Colon (tissue), 2 donors: ENCODE measurements around the gene ABCC1.

Experiments used
- FAIRE-seq: peaks from 2 replicates; lab custom pipeline; 2012; peaks lifted over from hg19 to GRCh38; lab: Jason Lieb, UNC
- donor health status: control.
- donor health status: control.

The ABCC1 gene

GRCh38 chr16:15993946-15994665 lies 44.7 kb downstream of the ABCC1 start:
- FAIRE-seq = no peak

- no peak for FAIRE-seq
Observed at GRCh38 chr16:15996432-15997109, 47.2 kb downstream of the ABCC1 start.

- no peak for FAIRE-seq
Observed at GRCh38 chr16:16000685-16001084, 51.3 kb downstream of the ABCC1 start.

- no peak for FAIRE-seq
Observed at GRCh38 chr16:16001596-16002255, 52.3 kb downstream of the ABCC1 start.

GRCh38 chr16:16003719-16004313 lies 54.4 kb downstream of the ABCC1 start:
- FAIRE-seq = no peak

GRCh38 chr16:16004314-16004749 lies 54.9 kb downstream of the ABCC1 start:
- no peak for FAIRE-seq

GRCh38 chr16:16005721-16006120 lies 56.3 kb downstream of the ABCC1 start:
- FAIRE-seq = no peak

- no peak for FAIRE-seq
Observed at GRCh38 chr16:16006650-16007049, 57.2 kb downstream of the ABCC1 start.

- FAIRE-seq = no peak
Observed at GRCh38 chr16:16007743-16008111, 58.3 kb downstream of the ABCC1 start.

- no peak for FAIRE-seq
Observed at GRCh38 chr16:16008666-16009065, 59.2 kb downstream of the ABCC1 start.

GRCh38 chr16:16009401-16009800 lies 60.0 kb downstream of the ABCC1 start:
- FAIRE-seq = no peak

- FAIRE-seq = no peak
Observed at GRCh38 chr16:16010194-16010593, 60.8 kb downstream of the ABCC1 start.

- FAIRE-seq = no peak
Observed at GRCh38 chr16:16012144-16012543, 62.7 kb downstream of the ABCC1 start.

- FAIRE-seq = no peak
Observed at GRCh38 chr16:16013812-16014211, 64.4 kb downstream of the ABCC1 start.

GRCh38 chr16:16014329-16015224 lies 65.2 kb downstream of the ABCC1 start:
- FAIRE-seq = no peak

- no peak for FAIRE-seq
Observed at GRCh38 chr16:16015849-16016248, 66.4 kb downstream of the ABCC1 start.

- FAIRE-seq = no peak
Observed at GRCh38 chr16:16016388-16016964, 67.1 kb downstream of the ABCC1 start.

GRCh38 chr16:16017812-16018211 lies 68.4 kb downstream of the ABCC1 start:
- no peak for FAIRE-seq

- no peak for FAIRE-seq
Observed at GRCh38 chr16:16018705-16019104, 69.3 kb downstream of the ABCC1 start.

GRCh38 chr16:16019488-16019887 lies 70.1 kb downstream of the ABCC1 start:
- FAIRE-seq = no peak

GRCh38 chr16:16020291-16020690 lies 70.9 kb downstream of the ABCC1 start:
- FAIRE-seq = no peak
